Middle frontal gyrus (tissue), 1 donor: ENCODE measurements around the gene PDGFA.

Experiments
- DNase-seq: peaks from one replicate; pipeline ENCODE4 v3.0.0-alpha.2; 2015; ENCODE audit warnings: low spot score; ENCODE audit errors: extremely low spot score

Gene PDGFA

GRCh38 chr7:505171-505570, 14.5 kb downstream of the PDGFA start:
- no peak for DNase-seq

- no peak for DNase-seq
Measured at GRCh38 chr7:504221-505111, 15.2 kb downstream of the PDGFA start.

DNA sequence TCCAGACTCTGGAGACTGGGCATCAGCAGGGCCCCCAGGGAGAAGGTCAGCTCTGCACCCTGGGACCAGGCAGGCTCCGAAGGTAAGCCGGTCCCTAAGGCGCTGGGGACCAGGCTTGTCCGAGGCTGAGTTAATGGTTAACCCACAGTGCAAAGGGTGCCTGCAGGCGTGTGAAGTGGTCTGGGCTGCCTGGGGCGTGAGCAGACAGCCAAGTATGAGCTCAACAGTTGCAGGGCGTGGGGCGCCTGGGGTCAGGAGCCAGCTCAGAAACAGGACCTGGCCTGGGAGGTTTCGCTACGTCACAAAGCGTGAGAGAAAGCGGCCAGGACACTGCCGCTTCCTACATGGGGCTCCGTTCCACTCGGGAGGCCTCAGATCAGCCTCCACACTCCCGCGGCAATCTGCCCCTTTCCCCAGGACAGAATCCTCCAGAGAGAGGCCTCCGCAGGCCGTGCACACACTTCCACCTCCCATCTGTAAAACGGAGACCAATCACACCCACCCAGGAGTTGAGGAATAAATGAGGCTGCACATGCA, 16.0 kb downstream of the PDGFA start:
- DNase-seq: no peak

DNA sequence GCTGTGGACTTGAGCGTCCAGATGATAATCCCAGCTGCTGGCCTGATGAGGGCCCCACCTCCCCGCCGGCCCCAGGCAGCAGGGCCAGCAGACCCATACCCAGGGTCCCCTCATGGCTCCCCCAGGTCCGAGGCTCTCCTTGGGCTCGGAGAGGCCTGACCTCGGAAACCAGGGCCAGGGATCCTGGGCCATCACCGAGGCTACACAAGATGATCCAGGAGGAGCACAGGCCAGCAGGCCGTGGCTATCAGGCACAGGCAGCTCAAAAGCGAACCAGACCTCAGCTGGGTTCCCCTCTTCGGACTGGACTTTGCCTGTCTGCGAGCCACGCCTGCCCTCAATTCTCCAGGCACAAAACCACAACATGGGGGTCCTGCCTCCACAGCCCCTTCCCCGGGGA, 17.4 kb downstream of the PDGFA start:
- no peak for DNase-seq

DNA sequence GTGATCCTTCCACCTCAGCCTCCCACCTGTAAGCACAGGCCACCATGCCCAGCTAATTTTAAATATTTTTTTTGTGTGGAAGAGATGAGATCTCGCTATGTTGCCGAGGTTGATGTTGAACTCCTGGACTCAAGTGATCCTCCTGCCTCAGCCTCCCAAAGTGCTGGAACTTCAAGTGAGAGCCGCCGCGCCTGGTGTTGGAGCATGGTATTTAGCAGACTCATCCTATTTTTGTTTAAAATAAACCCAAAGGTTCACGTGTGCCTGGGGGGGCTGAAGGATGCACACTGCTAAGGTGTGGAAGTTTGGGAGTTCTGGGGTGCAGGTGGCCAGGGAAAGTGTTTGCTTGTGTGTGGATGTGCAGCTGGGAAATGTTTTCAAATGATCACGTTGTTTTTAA, 18.1 kb downstream of the PDGFA start:
- no peak for DNase-seq

GRCh38 chr7:500521-501420, 18.9 kb downstream of the PDGFA start:
- DNase-seq: no peak

- DNase-seq: no peak
Measured at GRCh38 chr7:499853-500485, 19.7 kb downstream of the PDGFA start.

DNA sequence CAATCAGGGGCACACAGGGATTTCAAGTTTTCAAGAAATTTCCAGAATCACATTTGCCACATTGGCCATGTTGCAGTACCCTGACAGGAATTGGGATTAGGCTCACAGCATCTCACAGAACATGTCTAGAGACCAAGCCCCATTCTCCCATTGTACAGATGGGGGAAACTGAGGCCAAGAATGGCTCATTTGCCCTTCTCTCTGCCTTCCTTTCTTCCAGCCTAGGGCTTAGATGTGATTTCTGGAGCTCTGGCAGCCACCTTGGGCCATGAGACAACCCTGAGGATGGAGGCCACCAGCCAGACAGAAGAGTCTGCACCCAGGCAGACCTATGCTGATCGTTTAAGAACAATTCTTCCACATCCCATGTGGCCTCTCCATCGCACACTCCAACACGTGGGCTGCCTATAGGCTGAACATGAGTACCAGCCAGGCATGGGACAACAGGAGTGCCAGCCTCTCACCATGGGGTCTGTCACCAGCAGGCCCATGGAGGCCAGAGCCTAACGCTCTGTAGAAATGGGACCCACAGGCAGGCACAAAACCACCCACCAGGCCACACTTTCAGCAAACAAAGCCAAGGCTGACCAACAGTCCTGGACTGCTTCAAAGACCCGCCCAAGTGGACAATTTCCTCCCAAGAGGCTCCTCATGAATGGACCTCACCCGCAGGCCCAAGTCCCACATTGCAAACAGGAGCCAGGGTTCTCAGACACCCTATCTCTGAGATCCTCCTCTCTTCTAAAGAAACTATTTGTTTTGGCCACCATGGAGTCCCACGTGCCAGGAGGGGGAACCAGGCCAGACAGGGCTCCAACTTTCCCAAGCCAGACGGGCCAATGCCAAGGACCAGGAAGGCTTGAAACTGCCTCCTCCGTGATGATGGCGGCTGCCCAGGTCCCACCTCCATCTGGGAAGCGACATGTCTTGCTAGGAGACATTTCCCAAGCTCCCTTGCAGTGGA, 20.7 kb downstream of the PDGFA start:
- DNase-seq: no peak

GRCh38 chr7:497946-498655, 21.5 kb downstream of the PDGFA start:
- peak; percentile 36 for DNase-seq

GRCh38 chr7:497346-497745, 22.3 kb downstream of the PDGFA start:
- DNase-seq: no peak

- DNase-seq: no peak
Measured at GRCh38 chr7:496528-497295, 22.9 kb downstream of the PDGFA start.

DNA sequence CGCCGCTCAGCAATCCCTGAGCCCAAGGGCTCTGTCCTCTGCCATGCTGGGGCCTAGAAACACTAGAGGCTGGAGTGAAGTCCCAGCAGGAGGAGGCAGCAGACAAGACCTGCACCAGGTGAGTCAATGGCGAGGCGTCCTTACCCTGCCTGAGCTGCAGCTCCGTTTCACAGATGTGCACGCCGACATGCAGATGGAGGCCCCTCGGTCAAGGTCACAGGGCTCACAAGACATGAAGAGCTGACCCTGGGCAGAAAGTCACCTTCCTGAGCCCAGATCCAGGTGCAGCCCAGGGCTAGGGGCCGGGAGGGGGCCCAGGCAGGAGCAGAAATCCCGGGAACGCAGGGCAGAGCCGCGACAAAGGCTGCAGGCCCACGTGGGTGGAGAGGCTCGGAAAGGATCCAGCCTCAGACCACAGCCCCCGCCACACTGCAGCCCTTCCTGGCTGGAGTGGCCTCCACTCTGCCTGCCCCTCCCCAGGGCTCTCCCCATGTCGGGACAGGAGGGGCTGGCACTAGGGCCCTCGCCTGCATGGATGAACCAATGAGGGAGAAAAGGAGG, 23.8 kb downstream of the PDGFA start:
- DNase-seq: no peak

DNA sequence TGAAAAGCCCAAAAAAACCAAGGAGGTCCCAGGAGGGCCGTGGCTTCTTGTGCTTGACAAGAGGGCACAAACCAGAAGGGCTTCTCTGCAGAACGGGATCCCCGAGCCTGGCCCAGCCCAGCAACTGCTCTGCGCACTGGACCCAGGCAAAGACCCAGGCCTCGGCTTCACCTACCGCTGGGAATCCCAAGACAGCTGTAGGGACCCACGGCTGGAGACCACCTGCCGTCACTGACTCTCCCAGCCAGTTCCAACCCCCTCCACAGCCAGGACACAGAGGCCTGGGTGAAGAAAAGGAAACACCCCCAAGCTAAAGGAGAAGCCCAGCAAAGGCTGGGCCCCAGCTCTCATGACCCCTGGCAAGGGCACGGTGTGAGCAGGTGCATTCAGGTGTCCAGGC, 24.3 kb downstream of the PDGFA start:
- no peak for DNase-seq

- DNase-seq: no peak
Measured at GRCh38 chr7:494906-495305, 24.7 kb downstream of the PDGFA start.

GRCh38 chr7:494259-494687, 25.4 kb downstream of the PDGFA start:
- DNase-seq: no peak

DNA sequence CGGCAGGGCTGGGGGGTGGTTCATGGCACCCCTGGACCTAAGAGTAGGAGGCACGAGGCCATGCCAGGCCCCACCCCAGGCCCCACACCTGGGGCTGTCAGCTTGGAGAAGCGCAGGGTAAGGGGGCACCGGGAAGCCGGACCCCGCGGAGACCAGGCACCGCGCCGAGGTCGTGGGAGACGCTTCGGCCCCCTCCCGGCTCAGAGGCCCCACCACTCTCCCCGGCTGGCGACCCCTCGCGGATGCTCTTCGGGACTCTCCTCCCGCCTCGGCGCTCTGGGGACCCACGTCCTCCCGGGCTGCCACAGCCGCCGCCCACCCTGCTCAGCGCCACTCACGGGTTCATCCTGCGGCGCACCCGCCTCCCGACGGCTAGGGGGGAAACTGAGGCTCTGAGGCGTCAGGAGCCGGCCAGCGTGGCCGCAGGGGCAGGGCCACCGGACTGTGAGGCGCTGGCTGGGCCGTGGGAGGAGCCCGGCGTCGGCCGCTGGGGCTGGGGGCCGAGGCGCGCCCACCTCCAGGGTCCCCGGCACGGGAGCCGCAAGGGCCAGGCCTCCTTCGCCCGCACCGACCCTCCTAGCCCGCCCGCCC, 25.9 kb downstream of the PDGFA start:
- no peak for DNase-seq

GRCh38 chr7:492714-493065, 27.0 kb downstream of the PDGFA start:
- no peak for DNase-seq

DNA sequence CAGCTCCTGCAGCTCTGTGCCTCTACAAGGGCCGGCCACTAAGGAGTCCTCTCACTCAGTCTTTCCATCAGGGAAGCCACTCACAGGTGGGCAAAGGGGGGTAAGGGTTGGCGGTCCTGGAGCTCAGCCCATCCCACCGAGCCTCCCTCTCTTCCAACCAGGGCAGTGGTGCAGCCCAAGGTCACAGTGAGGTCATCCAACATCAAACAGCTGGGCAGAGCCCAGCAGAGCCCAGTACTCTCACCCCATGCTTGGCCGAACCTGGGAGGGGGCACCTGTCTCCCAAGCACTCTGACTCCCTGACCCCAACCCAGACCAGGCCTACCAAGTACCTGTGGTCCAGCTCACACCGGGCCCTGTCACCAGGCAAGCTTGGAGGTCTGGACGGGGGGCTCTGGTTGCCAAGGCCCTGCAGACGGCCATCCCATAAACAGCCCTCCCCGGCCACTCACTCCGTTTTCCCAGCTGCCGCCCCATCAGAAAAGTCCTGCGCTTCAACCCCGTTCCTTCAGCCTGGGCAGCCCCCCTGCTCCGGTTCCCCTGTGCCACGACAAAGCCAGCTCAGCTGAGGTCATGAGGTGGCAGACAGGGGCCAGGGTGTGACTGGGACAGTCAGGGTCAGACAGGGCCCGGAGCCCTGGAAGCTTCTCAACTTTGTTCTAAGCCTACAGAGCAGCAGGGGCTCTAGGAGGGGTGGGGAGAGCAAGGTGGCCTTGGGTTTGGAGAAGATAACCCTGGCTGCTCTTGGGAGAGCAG, 27.5 kb downstream of the PDGFA start:
- DNase-seq: no peak
